ENCODE results near the gene DGCR8.

DGCR8 gene

DNA sequence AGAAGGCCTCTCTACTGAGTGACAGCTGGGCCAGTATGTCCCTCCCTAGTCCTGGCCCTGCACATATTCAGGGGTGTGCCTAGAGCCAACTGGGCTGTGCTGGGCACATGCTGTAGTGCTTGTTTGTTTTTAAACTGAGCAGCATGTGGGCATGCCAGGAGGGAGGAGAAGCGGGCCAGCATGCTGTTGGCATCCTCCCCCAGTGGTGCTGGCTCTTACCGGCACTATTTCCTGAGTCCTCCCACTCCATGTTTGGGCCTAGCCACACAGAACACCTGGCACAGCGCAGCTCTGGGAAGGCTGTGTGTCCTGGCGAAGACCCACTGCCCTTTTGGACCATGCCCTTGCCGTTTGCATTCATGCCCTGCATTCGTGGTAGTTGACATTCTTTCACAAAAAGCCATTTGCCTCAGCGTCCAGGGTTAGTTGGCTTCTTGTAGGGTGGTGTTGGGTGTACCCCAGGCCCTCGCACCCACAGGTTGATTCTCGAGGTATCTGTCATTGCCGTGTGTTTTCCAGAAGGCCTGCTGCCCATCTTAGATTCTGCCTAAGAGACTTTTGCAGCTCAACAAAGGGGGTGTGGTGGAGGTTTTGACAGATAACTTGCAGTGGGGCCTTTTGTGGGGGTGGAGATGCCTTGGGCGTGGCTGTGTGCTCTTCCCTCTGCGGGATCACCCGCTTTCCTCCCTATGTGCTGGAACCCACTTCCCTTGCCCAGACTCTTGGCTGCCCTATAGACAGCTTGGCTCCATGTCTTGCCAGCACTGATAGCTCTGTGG, 13.6 kb downstream of the DGCR8 start:
- no peak for DNase-seq

DNA sequence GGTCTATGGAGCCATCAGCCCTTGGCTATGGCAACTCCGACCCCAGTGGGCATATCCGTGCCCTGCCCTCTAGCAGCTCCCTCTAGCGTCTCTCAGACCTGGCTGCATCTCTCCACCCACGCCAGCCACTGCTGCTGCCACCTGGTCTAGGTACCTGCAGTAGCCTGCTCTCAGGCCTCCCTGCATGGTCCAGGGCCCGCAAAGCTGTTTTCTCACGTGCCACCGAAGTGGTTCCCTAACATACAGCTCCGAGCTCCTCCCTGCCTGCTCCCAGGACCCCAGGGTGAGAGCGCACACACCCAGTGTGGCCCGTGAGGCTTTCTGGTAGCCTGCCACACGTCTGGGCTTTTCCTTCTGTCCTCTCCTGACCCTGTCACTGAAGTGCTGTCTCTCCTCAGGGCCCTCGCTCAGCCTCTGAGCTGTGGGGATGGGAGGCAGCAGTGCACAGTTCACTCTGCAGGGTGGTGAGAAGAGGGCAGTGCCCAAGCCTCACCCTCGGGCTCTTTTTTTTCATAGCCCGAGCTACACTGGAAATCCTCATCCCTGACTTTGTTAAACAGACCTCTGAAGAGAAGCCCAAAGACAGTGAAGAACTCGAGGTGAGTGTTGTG, 14.3 kb downstream of the DGCR8 start:
- DNase-seq: no peak

DNA sequence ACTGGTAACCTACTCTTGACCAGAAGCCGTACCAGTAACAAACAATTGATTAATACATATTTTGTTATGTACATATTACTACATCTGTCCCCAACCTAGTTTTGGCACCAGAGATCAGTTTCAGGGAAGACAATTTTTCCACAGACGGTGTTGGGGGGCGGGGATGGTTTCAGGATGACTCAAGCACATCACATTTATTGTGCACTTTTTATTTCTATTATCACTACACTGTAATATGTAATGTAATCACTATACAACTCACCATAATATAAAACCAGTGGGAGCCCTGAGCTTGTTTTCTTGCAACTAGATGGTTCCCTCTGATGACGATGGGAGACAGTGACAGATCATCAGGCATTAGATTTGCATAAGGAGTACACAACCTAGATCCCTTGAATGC, 15.5 kb downstream of the DGCR8 start:
- no peak for DNase-seq

DNA sequence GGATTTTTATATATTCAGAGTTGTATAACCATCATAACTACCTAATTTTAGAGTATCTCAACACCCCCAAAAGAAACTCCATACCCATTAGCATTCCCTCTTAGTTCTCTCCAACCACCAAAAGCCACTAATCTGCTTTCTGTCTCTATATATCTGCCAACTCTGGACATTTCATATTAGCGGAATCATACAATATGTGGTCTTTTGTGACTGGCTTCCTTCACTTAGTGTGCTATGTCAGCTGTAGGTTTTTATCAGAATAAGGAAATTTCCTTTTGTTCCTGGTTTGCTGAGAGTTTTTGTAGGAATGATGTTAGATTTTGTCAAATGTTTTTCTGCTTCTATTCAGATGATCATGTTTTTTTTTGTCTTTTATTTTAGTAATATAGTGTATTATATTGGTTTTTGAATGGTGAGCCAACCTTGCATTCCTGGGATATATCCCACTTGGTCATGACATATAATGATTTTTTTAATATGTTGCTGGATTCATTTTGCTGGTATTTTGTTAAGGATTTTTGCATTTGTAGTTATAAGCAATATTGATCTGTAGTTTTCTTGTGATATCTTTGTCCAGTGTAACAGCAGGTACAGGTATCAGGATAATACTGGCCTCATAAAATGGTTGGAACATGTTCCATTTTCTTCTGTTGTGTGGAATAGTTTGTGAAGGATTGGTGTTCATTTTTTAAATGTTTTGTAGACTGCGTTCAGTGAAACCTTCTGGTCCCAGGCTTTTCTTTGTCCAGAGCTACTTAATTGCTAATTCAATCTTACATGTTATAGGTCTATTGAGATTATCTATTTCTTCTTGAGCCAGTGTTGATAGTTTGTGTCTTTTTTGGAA, 16.8 kb downstream of the DGCR8 start:
- DNase-seq: no peak

DNA sequence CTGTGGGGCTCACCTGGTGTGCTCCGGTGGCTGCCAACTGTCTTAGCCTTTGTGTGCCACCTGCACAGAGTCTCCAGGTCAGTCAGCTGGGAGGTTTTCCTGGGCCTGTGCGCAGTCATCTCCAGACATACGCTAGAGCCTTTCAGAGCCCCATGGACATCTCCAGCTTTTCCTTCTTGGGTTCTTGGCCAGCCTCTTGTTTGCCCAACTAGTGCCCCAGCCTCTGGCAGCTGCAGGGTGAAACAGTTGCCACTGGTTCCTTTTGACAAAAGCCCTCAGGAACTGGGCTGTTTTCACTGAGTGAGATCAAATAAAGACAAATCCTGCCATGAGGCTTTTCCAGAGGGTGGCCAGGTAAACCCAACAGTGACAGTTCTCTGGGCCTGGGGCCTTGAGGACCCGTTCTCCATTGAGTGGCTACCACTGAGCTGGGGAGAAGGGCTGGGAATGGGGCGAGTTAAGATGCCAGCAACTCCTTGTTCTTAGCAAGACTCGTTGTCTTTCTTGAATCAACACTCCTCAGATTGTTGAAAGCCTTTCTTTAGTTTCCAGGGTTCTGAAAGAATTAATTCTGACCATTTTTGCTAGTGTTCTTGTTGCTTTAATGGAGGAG, 19.2 kb downstream of the DGCR8 start:
- DNase-seq: no peak

DNA sequence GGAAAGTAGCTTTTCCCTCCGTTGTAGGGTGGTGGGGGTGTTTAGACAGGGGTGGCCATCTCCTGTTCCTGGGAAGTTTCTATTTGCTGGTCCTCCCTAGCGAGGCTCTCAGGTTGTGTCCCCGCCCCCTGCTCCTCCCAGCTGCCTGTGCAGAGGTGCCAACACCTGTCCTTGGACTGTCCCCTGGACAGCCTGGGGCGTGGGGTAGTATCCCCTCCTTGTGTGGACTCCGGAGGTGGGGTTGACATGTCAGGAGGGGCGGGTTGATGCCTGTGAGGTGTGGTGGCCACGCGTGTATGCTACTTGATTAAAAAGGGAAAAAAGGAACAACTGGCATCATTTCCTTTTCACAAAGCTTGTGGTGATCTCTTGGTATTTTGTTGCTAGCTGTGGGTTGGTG, 21.6 kb downstream of the DGCR8 start:
- no peak for DNase-seq

DNA sequence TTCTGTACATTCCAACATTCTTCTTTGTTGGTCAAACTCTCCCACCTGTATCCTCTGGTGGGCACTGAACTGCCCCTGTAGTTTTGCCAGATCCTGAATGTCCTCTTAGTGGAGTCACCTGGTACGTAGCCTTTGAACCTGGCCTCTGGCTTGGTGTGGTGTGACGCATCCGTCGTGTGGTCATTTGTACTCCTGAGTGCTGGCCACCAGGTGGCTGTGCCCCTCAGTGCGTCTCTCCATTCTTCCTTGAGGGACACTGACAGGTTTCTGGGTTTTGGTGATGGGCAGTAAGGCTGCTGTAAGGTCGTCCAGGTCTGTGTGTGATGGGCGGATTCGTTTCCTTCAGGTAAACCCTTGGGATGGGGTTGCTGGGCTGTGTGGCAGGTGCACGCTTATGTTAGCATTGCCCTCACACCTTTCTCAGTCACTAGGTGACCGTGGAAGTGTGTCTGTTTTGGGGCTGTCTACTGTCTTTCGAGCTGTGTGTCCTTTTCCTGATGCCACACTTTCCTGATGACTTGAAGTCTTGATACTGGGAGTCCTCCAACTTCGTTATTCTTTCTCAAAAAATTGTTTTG, 22.3 kb downstream of the DGCR8 start:
- no peak for DNase-seq

DNA sequence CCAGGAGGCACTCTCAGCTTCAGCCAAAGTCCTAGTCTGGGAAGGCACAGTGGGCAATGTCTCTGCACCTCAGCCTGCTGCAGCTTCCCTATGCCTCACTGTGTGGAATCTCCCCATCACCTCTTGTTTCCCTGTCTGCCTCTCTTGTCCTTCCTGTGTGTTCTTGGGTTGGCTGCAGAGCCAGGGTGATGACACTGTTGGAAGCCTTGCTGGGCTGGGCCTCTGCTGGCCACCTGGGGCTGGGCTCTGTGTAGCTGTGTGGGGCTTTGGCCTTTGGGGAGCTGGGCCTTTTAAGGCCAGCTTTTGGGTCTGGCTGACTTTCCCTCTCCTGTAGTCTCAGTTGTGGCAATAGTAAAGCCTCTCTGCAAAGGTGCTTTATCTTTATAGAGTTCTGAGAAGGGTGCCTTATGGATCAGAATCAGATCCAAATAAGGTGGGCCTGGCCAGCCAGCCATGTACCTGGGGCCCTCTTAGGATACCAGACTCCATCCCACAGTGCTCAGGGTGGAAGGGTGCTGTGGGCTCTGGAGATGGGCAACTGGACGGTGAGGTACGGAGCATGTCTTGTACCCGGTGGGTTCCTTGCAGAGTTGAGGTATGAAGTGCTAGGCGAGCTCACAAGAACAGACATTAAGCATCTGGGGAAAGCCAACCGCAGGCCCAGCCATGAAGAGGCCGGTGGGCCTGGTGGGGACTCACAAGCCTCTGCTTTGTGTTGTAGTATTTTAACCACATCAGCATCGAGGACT, 25.6 kb downstream of the DGCR8 start:
- no peak for DNase-seq

DNA sequence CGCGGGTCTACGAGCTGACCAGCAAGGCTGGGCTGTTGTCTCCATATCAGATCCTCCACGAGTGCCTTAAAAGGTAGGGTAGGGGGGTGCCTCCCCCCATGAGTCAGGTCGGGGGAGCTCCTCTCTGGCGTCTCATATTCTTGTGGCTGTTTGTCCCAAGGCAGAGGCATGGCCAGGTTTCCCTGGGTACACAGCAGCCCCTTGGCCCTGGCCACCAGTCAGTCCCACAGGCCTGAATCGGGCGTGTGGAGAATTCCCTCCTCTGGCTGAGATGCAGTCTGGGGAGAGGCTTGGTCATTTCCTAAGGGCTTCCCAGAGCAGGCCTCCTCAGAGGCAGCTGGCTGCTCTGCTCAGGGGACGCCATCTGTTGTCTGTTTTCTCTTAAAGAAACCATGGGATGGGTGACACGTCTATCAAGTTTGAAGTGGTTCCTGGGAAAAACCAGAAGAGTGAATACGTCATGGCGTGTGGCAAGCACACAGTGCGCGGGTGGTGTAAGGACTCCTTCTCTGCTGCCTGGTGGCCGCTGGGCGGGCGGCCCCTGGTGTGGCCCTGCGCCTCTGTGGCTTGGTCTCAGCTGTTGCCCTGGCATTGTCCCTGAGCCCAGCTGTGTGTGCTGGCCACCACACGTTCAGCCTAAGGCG, 26.3 kb downstream of the DGCR8 start:
- no peak for DNase-seq

DNA sequence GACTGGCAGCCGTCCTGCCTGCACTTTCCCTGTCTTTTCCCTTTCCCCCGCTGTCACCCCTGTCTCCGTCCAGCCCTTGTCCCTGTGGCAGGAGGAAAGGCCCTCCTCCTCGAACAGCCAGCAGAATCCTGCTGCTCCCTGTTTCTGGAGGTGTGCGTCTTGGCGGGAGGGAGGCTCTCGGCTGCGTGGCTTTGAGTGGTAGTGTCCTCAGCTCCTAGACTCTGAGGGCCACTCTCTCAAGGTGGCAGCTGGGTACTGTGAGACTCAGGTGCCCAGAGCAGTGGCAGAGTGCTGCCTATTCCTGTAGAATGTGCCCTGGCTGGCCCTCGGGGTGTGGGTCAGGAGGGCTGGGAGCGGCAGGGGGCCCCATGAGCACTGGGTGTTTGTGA, 26.8 kb downstream of the DGCR8 start:
- no peak for DNase-seq

DNA sequence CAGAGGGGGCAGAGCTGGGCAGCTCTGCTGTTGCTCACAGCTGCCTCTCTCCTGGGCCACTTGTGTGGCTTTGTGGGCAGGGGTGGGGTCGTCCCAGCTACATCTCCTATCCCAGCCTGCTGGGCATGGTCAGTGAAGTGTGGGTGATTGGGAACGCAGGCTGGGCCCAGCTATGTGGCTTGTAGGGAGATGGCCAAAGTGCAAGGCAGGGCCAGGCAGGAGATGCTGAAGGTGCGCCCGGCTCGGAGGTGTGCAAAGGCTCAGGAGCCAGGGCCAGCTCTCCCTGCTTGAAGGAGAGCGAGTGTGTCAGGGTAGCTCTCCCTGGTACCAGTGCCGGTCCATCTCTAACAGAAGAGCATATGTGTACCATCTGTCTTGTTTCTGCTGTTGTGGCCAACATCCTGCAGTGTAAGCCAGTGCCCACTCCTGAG, 27.4 kb downstream of the DGCR8 start:
- DNase-seq: no peak

DNA sequence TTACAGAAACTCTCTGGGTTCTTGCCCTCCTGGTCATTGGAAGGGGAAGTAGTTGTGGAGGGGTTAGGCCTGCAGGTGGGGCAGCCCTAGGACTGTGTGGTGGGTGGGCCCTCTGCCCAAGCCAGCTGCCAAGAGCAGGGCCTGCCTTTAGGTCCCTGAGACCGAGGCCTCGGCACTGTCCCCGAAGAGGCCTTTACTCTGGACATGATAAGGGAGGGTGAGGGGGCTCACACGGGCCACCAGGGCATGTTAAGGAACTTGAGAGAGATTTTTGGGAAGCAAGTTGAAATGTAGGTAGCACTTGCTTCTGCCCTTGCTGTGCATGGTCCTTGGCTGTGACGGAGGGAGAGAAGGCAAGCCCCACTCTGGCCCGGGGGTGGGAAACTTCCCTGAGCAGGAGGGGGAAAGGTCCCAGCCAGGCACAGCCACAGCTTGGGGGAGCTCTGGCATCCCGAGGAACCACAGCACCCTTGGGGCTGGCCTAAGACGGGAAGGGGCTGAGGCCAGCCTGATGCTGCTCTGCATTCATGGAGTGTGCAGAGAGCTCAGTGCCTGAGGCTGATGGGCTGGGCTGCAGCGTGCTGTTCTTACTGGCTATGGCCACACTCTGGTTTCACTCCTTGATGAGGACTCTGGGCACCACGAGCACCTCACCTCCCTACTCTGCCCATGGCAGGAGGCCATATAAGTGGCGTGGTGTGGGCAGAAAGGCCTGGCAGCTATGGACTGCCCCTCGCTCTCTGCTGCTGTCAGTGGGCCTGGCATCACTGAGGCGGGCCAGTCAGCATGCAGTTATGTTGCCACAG, 28.1 kb downstream of the DGCR8 start:
- DNase-seq: no peak

DNA sequence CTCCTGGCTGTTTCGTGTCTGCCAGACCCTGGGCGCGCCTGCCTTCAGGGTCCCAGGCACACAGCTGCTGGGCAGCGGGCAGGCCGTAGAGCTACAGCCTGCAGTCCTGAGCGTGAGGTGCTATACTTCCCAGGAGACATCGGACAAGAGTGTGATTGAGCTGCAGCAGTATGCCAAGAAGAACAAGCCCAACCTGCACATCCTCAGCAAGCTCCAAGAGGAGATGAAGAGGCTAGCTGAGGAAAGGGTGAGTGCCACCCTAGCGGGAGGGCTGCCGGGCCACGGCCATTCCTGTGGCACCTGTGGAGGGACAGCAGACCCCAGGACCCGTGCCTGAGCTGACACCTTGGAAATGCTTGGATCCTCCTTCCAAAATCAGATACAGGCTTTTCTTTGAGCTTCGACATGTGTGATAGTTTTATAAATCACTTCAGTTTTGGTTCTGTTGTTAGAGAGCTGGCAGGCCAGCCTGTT, 28.8 kb downstream of the DGCR8 start:
- DNase-seq: no peak

DNA sequence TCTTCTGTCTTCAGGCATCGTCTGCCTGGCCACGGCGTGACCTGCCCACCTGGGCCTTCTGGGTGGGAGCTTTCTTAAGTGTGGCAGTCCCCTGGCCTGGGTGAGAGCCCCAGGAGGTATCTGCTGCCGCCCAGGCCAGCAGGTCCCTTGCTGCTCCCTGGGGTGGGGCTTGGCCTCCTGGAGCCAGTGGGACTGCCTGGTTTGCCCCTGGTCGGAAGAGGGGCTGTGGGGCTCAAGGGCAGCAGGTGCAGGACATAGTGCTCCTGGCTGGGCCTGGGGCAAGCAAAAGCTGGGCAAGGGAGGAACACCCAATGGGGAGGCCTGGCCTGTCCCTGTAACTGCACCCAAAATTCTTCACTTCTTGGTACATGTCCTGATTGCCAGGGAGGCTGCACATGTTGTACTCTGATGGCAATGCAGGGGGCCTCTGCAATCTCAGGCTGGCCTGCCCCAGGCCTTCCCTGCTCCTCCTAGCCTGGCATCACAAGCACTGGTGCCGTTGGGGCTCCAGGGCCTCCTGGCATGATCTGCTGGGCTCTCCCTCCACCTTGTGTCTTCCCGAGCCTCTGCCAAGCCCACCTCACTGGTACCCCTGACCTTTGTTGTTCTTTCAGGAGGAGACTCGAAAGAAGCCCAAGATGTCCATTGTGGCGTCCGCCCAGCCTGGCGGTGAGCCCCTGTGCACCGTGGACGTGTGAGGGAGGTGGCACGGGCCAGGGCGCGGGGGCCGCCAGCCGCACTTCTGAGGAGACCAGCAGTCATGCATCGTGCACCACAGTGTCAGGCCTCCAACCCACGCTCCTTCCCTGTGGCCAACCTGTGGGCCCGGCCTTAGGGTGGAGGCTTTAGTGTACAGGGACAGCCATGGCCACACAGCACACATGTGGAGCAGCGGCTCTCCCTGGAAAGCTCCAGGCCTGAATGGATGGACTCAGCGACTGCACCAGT, 29.6 kb downstream of the DGCR8 start:
- DNase-seq: no peak

DNA sequence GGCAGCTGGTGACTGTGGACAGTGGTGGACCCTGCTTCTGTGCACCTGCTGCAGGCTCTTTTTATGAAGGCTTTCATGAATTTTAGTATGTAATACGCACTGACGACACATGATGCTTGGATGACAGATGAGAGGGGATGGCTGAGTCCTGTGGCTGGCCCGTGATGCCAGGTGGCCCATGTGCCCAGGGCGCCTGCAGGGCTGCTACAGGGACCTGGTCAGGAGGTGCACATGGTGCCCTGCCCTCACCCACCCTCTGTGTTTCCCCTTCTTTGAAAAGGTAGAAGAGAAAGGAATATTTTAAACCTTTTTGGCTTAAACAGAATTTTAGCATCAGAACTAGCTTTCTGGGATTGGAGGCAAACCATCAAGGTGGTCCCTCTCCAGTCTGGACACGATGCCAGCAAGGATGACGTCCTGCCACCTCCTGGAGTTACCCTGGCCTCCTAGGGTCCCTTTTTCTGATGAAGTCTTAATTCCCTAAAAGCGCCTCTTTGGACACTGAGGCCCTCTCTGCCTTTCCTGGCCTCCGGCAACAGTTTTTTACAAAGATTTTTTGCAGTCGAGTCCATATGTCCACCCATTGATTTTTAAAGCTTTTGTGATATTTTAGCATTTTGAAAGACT, 30.4 kb downstream of the DGCR8 start:
- DNase-seq: no peak

DNA sequence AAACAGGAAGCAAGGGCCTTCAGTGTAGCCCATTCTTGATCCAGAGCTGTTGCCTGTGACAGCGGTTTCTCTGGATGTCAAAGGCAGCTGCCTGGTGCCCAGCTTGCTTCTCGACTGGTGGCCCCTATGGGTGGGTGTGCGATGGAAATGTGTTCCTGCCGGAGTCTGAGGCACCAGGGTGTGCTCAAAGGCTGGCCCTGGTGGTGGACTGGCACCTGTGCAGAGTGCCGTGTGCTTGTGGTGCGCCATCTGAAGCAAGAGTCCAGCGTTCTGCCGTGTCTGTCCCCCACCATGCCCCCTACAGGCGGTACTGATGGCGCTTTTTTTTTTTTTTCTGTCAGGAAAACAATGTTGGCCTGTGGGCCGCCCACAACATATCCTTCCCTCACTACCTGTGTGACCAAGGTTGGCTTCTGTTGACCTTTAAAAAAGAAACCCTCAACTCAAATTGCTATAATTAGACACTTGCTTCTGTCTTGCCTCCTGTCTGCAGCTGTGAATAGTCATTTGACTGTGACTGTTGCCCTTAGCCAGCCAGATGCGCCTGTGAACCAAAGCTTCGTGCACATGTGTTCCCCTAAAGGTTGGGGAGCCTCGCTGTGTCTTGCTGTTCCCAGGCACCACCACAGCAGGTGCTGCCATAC, 31.1 kb downstream of the DGCR8 start:
- no peak for DNase-seq

DNA sequence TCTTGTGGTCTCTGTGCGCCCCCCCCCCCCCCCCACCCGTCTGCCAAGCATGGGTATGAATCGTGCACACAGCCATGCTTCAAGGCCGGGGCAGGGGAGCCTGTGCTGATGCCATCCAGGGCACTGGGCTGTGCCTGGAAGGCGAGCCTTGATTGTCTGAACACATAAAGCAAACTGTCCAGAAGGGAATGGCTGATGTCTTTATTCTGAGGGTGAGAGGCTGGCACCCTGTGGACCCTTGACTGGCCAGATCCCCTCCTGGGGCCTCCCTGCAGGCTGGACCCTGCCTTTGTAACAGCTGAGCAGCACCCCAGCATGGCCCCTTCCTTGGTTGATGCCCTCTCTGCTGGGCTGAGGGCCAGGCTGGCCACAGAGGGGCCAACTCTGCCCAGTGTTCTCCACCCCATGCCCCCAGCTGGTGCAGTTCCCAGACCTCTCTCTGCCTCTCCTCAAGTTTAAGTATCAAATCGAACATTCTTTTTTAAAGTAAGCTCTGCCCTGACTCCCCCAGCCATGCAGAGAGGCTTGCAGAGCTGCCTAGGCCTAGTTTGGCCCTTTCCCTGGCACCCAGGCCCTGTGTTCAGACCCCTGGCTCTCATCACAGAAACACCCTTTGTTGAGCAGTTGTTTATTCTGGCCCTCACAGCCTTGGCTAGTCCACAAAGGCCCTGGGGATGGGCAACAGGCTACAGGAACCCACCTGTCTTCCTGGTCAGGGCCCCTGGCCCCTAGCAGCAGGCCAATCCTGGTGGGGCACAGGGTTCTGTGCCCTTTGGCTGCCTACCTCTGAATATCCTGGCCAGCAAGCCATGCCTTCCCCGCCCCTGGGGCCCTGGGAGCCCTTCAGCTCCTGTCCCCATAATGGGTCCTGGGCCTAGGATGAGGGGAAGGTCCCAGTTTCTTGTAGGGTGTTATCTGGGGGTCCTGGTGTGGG, 31.9 kb downstream of the DGCR8 start:
- no peak for DNase-seq

Data from NCI-H1930 (cell line).